ENCODE data around the gene COL20A1. TPM values are rescaled to one million over a fixed set of nuclear protein-coding genes. Genes with fewer than 3 reads are reported as not detected.

COL20A1 gene
- total RNA-seq, 3 donors from 2014 or later: not detected

- no peak for TF ChIP-seq CTCF (IDR thresholded peaks at IDR 0.05)
- DNase-seq: no peak
Observed at GRCh38 chr20:63273635-63274380, 19.2 kb upstream of the COL20A1 start.

GRCh38 chr20:63274381-63275228 is 18.4 kb upstream of the COL20A1 start:
- DNase-seq (no peak), ATAC-seq (no peak)
- Histone ChIP-seq H3K9me3 (no peaks in the 10 kb centered on the region), H3K4me3 (no peak overlapping the region), H3K4me1 (ENCODE audit: low read depth) (peaks cover 16% of the 10 kb centered on the region), H3K36me3 (ENCODE audit: low read depth) (no peaks in the 10 kb centered on the region)
- intact Hi-C loops (cut with DNase I, micrococcal nuclease): no loop called here
- no peak for TF ChIP-seq CTCF (IDR thresholded peaks at IDR 0.05)

More at GRCh38 chr20:63273635-63274380, 19.2 kb upstream of the COL20A1 start:
- no peaks in the 10 kb centered on the region for H3K36me3 ChIP-seq (ENCODE audit: low read depth)
- intact Hi-C loops (cut with DNase I, micrococcal nuclease): no loop called here
- H3K4me3 ChIP-seq: no peak overlapping the region
- no peaks in the 10 kb centered on the region for H3K9me3 ChIP-seq
- peaks cover 16% of the 10 kb centered on the region for H3K4me1 ChIP-seq (ENCODE audit: low read depth)
- ATAC-seq: peak; percentile 11

- no peak for TF ChIP-seq CTCF (IDR thresholded peaks at IDR 0.05)
- H3K4me3 ChIP-seq: no peak overlapping the region
- DNase-seq: no peak
- intact Hi-C loops (cut with DNase I, micrococcal nuclease): no loop called here
- H3K4me1 ChIP-seq (ENCODE audit: low read depth): peaks cover 16% of the 10 kb centered on the region
- H3K36me3 ChIP-seq (ENCODE audit: low read depth): no peaks in the 10 kb centered on the region
- no peak for ATAC-seq
- H3K9me3 ChIP-seq: no peaks in the 10 kb centered on the region
Observed at GRCh38 chr20:63275825-63276224, 17.2 kb upstream of the COL20A1 start.

- intact Hi-C loops (cut with DNase I, micrococcal nuclease): no loop called here
- no peaks in the 10 kb centered on the region for H3K9me3 ChIP-seq
- no peak for TF ChIP-seq CTCF (IDR thresholded peaks at IDR 0.05)
- DNase-seq (no peak), ATAC-seq (no peak)
- H3K4me3 ChIP-seq: no peak overlapping the region
- peaks cover 16% of the 10 kb centered on the region for H3K4me1 ChIP-seq (ENCODE audit: low read depth)
- H3K36me3 ChIP-seq (ENCODE audit: low read depth): no peaks in the 10 kb centered on the region
Observed at GRCh38 chr20:63276956-63277355, 16.0 kb upstream of the COL20A1 start.

DNA sequence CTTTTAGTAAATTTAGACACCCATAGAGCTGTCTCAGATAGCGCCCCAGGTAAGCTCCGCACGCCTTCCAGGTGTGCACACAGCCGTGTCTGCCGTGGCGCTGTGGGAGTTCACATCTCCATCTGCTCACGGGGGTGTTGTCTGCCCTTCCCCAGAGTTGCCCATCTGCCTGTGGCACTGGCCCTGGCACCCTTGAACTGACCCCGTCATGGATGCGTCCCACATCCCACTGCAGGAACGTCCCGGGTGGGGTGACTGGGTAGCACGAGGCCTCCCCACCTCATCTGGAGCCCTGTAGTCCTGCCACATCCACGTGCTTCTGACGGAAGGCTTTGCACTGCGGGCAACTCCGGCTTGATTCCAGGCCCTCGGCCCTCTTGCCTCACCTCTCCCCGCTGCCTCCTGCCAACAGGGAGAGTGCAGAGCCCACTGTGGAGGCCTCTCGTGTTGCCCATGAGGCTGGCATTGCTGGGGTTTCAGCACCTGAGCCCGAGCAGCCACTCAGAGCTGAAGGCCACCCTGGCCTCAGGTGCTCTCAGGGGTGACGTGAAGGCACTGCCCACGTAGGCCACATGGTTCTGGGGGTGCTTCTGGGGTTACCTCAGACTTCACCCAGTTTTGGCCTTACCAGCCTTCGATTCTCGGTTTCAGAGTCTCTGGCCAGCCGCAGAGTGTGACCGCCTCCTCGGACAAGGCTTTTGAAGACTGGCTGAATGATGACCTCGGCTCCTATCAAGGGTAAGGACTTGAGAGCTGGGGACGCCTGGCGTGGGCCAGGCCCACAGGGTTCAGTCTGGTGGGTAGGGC is 15.3 kb upstream of the COL20A1 start:
- H3K4me3 ChIP-seq: no peak overlapping the region
- DNase-seq: no peak
- no peak for TF ChIP-seq CTCF (IDR thresholded peaks at IDR 0.05)
- peaks cover 16% of the 10 kb centered on the region for H3K4me1 ChIP-seq (ENCODE audit: low read depth)
- ATAC-seq: no peak
- intact Hi-C loops (cut with DNase I, micrococcal nuclease): no loop called here
- H3K9me3 ChIP-seq: no peaks in the 10 kb centered on the region
- no peaks in the 10 kb centered on the region for H3K36me3 ChIP-seq (ENCODE audit: low read depth)
